Osteoblast (primary cell): ENCODE results near the gene CAMK1. TPM values are rescaled to one million over a fixed set of nuclear protein-coding genes. Genes with fewer than 3 reads are reported as not detected.

ENCODE experiments used
- DNase-seq: peaks from one replicate; pipeline ENCODE4 v3.0.0; 2011; ENCODE audit warnings: low spot score, mixed read lengths; ENCODE audit not compliant: insufficient read length; ENCODE audit errors: missing footprints
- H2AFZ ChIP-seq: 2 replicates; pipeline ENCODE4 v1.6.0; 2011; ENCODE audit warnings: mild to moderate bottlenecking, low read length
- H3K27ac ChIP-seq: 2 replicates; pipeline ENCODE4 v1.5.1; 2011; ENCODE audit warnings: mild to moderate bottlenecking, low read depth, low read length, moderate library complexity
- H3K27me3 ChIP-seq: 2 replicates; pipeline ENCODE4 v1.6.0; 2012; ENCODE audit warnings: mild to moderate bottlenecking, control low read depth, inconsistent platforms, low read length, moderate library complexity; ENCODE audit not compliant: insufficient read depth
- H3K36me3 ChIP-seq: 2 replicates; pipeline ENCODE4 v1.5.1; 2011; ENCODE audit warnings: mild to moderate bottlenecking, low read length, control low read depth, moderate library complexity; ENCODE audit not compliant: insufficient read depth
- H3K4me1 ChIP-seq: 2 replicates; pipeline ENCODE4 v1.5.1; 2011; ENCODE audit warnings: mild to moderate bottlenecking, low read length, control low read depth, moderate library complexity; ENCODE audit not compliant: insufficient read depth
- H3K4me2 ChIP-seq: 2 replicates; pipeline ENCODE4 v1.6.0; 2011; ENCODE audit warnings: mild to moderate bottlenecking, low read length; ENCODE audit not compliant: insufficient read depth
- H3K4me3 ChIP-seq: fragments of 200-600 bp; sonication (generic); 3 replicates; pipeline ENCODE4 v1.5.1; 2012; ENCODE audit warnings: mild to moderate bottlenecking, low read length, inconsistent platforms; ENCODE audit not compliant: insufficient read depth
- H3K79me2 ChIP-seq: 2 replicates; pipeline ENCODE4 v1.6.0; 2012; ENCODE audit warnings: mild to moderate bottlenecking, low read length, control low read depth, inconsistent platforms; ENCODE audit not compliant: insufficient read depth
- H3K9me3 ChIP-seq: 2 replicates; pipeline ENCODE4 v1.5.1; 2011; ENCODE audit warnings: low read depth, low read length, control low read depth
- H4K20me1 ChIP-seq: 2 replicates; pipeline ENCODE4 v1.6.0; 2012; ENCODE audit warnings: mild to moderate bottlenecking, low read length, control low read depth; ENCODE audit not compliant: insufficient read depth
- total RNA-seq: library from RNA; depleted of rRNA; stranded (reverse); fragments of >200 nt; gene quantifications from 2 replicates; pipeline ENCODE4 v1.2.3, GENCODE V29; 2012
- TF ChIP-seq, protein P1 (sequence below): IDR thresholded peaks from 2 replicates; pipeline ENCODE4 v1.5.1; 2011; ENCODE audit warnings: mild to moderate bottlenecking, low read depth, low read length, moderate library complexity; ENCODE audit errors: extremely low read depth

CAMK1 gene
- total RNA-seq, 1 donor, result 22.1 TPM

DNA sequence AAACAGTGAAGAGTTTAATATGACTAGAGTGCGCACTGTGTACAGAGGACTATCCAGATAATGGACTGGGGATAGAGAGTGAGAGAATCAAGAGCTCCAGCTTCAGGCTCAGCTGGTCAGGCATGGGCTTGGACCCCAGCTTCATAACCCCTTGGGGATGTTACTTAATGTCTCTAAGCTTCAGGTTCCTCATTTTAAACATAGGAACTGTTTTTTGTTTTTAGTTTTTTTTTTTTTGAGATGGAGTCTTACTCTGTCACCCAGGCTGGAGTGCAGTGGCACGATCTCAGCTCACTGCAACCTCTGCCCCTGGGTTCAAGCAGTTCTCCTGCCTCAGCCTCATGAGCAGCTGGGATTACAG lies 48.1 kb downstream of the CAMK1 start:
- no peaks in the 10 kb centered on the region for H3K36me3 ChIP-seq
- H3K4me1 ChIP-seq, result no peaks in the 10 kb centered on the region
- peaks cover 2% of the 10 kb centered on the region for H3K27me3 ChIP-seq
- H3K27ac ChIP-seq, result no peak overlapping the region
- TF ChIP-seq, protein P1, sequence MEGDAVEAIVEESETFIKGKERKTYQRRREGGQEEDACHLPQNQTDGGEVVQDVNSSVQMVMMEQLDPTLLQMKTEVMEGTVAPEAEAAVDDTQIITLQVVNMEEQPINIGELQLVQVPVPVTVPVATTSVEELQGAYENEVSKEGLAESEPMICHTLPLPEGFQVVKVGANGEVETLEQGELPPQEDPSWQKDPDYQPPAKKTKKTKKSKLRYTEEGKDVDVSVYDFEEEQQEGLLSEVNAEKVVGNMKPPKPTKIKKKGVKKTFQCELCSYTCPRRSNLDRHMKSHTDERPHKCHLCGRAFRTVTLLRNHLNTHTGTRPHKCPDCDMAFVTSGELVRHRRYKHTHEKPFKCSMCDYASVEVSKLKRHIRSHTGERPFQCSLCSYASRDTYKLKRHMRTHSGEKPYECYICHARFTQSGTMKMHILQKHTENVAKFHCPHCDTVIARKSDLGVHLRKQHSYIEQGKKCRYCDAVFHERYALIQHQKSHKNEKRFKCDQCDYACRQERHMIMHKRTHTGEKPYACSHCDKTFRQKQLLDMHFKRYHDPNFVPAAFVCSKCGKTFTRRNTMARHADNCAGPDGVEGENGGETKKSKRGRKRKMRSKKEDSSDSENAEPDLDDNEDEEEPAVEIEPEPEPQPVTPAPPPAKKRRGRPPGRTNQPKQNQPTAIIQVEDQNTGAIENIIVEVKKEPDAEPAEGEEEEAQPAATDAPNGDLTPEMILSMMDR, result no peak
- H3K4me2 ChIP-seq, result no peak overlapping the region
- no peak overlapping the region for H2AFZ ChIP-seq
- no peak for DNase-seq
- H3K9me3 ChIP-seq, result no peaks in the 10 kb centered on the region
- H3K4me3 ChIP-seq, result no peak overlapping the region
- H3K79me2 ChIP-seq, result no peaks in the 10 kb centered on the region
- no peaks in the 10 kb centered on the region for H4K20me1 ChIP-seq

DNA sequence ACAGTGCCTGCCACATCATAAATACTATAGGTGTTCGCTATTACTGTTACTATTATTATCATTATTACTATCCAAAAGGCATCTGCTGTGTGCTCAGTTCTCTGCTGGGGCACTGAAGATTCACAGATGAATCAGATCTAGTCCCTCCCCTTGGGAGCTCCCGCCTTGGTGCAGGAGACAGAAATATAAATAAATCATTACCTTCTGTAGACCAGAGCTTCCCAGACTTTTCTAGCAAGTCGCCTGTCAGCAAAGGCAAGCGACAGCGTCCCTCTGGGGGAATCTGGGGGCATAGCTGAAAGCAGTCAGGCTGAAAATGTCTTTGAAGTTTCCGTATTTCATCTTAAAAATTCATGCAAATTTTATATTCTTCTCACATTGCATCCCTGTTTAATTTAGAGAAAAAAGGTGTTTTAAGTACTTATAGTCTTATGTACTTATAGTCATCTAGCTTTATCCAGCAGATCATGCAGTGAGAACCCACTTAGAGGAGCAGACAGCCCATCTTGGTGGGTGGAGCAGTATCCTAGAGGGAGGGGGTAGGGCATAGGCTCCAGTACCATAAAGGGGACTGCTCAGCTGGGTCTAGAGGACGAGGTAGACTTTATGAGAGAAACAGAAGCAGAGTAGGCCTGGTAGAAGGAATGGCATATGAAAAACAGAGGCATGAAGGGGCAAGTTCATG lies 48.6 kb downstream of the CAMK1 start:
- Histone ChIP-seq H3K4me2 (no peak overlapping the region), H2AFZ (no peak overlapping the region), H3K79me2 (no peaks in the 10 kb centered on the region), H3K27ac (no peak overlapping the region), H3K9me3 (no peaks in the 10 kb centered on the region), H3K27me3 (peaks cover 2% of the 10 kb centered on the region), H4K20me1 (no peaks in the 10 kb centered on the region), H3K4me1 (peaks cover under 1% of the 10 kb centered on the region), H3K36me3 (no peaks in the 10 kb centered on the region), H3K4me3 (no peak overlapping the region)
- DNase-seq, result no peak
- TF ChIP-seq, protein P1, result no peak

DNA sequence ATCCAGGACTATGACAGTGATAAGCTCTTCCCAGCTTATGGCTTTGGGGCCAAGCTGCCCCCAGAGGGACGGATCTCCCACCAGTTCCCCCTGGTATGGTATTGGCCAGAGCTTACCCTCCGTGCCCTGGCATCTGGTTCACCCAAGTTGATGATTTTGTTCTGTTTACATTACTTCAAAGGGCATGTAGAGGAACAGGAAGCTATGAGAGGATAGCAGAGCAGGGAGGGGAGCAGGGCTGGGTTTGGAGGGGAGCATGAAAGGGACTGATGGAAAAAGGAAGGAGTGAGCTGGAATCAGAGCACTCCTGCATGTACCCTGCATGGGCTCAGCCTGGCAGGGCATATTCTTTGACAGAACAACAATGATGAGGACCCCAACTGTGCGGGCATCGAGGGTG lies 51.6 kb downstream of the CAMK1 start:
- H2AFZ ChIP-seq, result no peak overlapping the region
- no peaks in the 10 kb centered on the region for H3K36me3 ChIP-seq
- no peaks in the 10 kb centered on the region for H4K20me1 ChIP-seq
- no peaks in the 10 kb centered on the region for H3K9me3 ChIP-seq
- TF ChIP-seq, protein P1, result no peak
- H3K4me3 ChIP-seq, result no peak overlapping the region
- no peak overlapping the region for H3K4me2 ChIP-seq
- H3K79me2 ChIP-seq, result no peaks in the 10 kb centered on the region
- H3K27me3 ChIP-seq, result peaks cover 5% of the 10 kb centered on the region
- no peak overlapping the region for H3K27ac ChIP-seq
- peaks cover 4% of the 10 kb centered on the region for H3K4me1 ChIP-seq
- DNase-seq, result no peak

DNA sequence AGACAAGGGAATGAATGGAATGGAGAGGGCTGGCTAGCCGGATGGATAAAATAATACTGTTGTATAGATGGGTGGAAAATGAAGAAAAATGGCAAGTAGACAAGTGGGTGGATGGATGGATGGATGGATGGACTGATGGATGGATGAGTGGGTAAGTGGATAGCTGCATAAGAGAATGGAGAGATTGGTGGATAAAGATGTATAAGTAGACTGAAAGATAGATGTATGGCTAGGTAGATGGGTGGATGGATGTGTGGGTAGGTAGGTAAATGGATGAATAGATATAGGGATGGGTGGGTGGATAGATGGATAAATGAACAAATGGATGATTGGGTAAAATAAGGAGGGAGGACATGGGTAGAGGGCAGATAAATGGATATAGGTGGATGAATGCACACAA lies 52.2 kb downstream of the CAMK1 start:
- no peak overlapping the region for H3K4me3 ChIP-seq
- no peak overlapping the region for H3K27ac ChIP-seq
- H2AFZ ChIP-seq, result no peak overlapping the region
- no peaks in the 10 kb centered on the region for H4K20me1 ChIP-seq
- no peaks in the 10 kb centered on the region for H3K79me2 ChIP-seq
- TF ChIP-seq, protein P1, result no peak
- no peak for DNase-seq
- peaks cover 7% of the 10 kb centered on the region for H3K27me3 ChIP-seq
- H3K36me3 ChIP-seq, result no peaks in the 10 kb centered on the region
- no peak overlapping the region for H3K4me2 ChIP-seq
- no peaks in the 10 kb centered on the region for H3K9me3 ChIP-seq
- H3K4me1 ChIP-seq, result peaks cover 4% of the 10 kb centered on the region
